DND-41 (cell line): ENCODE data around the gene CERS6.

ENCODE experiments used
- ATAC-seq: fragments of 200-7000 bp; cut with Tn5 transposase; 3 replicates; pipeline ENCODE4 v1.9.1; 2021; ENCODE audit warnings: low read depth; ENCODE audit not compliant: insufficient read depth
- DNase-seq: peaks from one replicate; pipeline ENCODE4 v3.0.0-alpha.2; 2020
- H2AFZ ChIP-seq: 2 replicates; pipeline ENCODE4 v1.6.0; 2012; ENCODE audit warnings: low read depth, low read length
- H3K27ac ChIP-seq: 2 replicates; pipeline ENCODE4 v1.5.1; 2012; ENCODE audit warnings: low read length, inconsistent platforms
- H3K27me3 ChIP-seq: fragments of 200-600 bp; sonication (generic); 2 replicates; pipeline ENCODE4 v1.6.0; 2012; ENCODE audit warnings: low read length, mild to moderate bottlenecking, inconsistent platforms; ENCODE audit not compliant: insufficient read depth, poor library complexity
- H3K36me3 ChIP-seq: 2 replicates; pipeline ENCODE4 v1.5.1; 2012; ENCODE audit warnings: low read length, inconsistent platforms; ENCODE audit not compliant: insufficient read depth
- H3K4me1 ChIP-seq: 2 replicates; pipeline ENCODE4 v1.5.1; 2012; ENCODE audit warnings: mild to moderate bottlenecking, low read length; ENCODE audit not compliant: insufficient read depth
- H3K4me2 ChIP-seq: 2 replicates; pipeline ENCODE4 v1.6.0; 2012; ENCODE audit warnings: mild to moderate bottlenecking, moderate library complexity, low read length, inconsistent platforms; ENCODE audit not compliant: insufficient read depth
- H3K4me3 ChIP-seq, 2 experiments: fragments of 200-600 bp in 1 of 2; shearing (Covaris generic) in 1 of 2; 2 replicates each; pipeline ENCODE4 v1.5.1; 2012 to 2016; ENCODE audit warnings: inconsistent platforms in 2 of 2, low read length in 2 of 2, mild to moderate bottlenecking in 2 of 2, low read depth in 1 of 2, moderate library complexity in 1 of 2
- H3K79me2 ChIP-seq: 2 replicates; pipeline ENCODE4 v1.6.0; 2012; ENCODE audit warnings: low read length, inconsistent platforms; ENCODE audit not compliant: insufficient read depth
- H3K9ac ChIP-seq: 2 replicates; pipeline ENCODE4 v1.6.0; 2012; ENCODE audit warnings: low read depth, mild to moderate bottlenecking, inconsistent platforms, low read length, moderate library complexity
- H3K9me3 ChIP-seq: 2 replicates; pipeline ENCODE4 v1.5.1; 2012; ENCODE audit warnings: low read length, moderate library complexity, mild to moderate bottlenecking, inconsistent platforms; ENCODE audit not compliant: insufficient read depth, severe bottlenecking
- H4K20me1 ChIP-seq: 2 replicates; pipeline ENCODE4 v1.6.0; 2012; ENCODE audit warnings: low read length; ENCODE audit not compliant: insufficient read depth
- EZH2 ChIP-seq: IDR thresholded peaks from 3 replicates; pipeline ENCODE4 v1.6.1; 2012; ENCODE audit warnings: borderline replicate concordance, low read depth, mild to moderate bottlenecking, moderate library complexity, low read length, inconsistent platforms; ENCODE audit not compliant: severe bottlenecking
- TF ChIP-seq, protein P1 (sequence below): IDR thresholded peaks from 2 replicates; pipeline ENCODE4 v1.5.1; 2012; ENCODE audit warnings: borderline replicate concordance, low read length, moderate library complexity, mild to moderate bottlenecking; ENCODE audit not compliant: poor library complexity, severe bottlenecking; ENCODE audit errors: extremely low read depth

The CERS6 gene

GRCh38 chr2:168715849-168716248, 259.8 kb downstream of the CERS6 start:
- Histone ChIP-seq H3K9me3 (no peaks in the 10 kb centered on the region), H3K4me2 (no peak overlapping the region), H3K27ac (no peak overlapping the region), H4K20me1 (no peaks in the 10 kb centered on the region), H3K4me1 (no peaks in the 10 kb centered on the region), H3K9ac (no peak overlapping the region), H3K36me3 (peaks cover 6% of the 10 kb centered on the region; the same call in 1 of the 2 replicates), H2AFZ (no peak overlapping the region), H3K27me3 (no peaks in the 10 kb centered on the region), H3K4me3 (no peak overlapping the region), H3K79me2 (no peaks in the 10 kb centered on the region)
- DNase-seq (no peak), ATAC-seq (no peak)
- TF ChIP-seq, protein P1, sequence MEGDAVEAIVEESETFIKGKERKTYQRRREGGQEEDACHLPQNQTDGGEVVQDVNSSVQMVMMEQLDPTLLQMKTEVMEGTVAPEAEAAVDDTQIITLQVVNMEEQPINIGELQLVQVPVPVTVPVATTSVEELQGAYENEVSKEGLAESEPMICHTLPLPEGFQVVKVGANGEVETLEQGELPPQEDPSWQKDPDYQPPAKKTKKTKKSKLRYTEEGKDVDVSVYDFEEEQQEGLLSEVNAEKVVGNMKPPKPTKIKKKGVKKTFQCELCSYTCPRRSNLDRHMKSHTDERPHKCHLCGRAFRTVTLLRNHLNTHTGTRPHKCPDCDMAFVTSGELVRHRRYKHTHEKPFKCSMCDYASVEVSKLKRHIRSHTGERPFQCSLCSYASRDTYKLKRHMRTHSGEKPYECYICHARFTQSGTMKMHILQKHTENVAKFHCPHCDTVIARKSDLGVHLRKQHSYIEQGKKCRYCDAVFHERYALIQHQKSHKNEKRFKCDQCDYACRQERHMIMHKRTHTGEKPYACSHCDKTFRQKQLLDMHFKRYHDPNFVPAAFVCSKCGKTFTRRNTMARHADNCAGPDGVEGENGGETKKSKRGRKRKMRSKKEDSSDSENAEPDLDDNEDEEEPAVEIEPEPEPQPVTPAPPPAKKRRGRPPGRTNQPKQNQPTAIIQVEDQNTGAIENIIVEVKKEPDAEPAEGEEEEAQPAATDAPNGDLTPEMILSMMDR, result no peak
- TF ChIP-seq EZH2, result no peak

GRCh38 chr2:168716839-168717238, 260.8 kb downstream of the CERS6 start:
- H3K9me3 ChIP-seq, result no peaks in the 10 kb centered on the region
- no peak overlapping the region for H3K4me2 ChIP-seq
- H3K27me3 ChIP-seq, result no peaks in the 10 kb centered on the region
- no peak overlapping the region for H3K9ac ChIP-seq
- no peaks in the 10 kb centered on the region for H3K4me1 ChIP-seq
- H4K20me1 ChIP-seq, result no peaks in the 10 kb centered on the region
- H2AFZ ChIP-seq, result no peak overlapping the region
- H3K4me3 ChIP-seq, result no peak overlapping the region
- H3K27ac ChIP-seq, result no peak overlapping the region
- H3K36me3 ChIP-seq, result peaks cover 7% of the 10 kb centered on the region; the same call in 1 of the 2 replicates
- no peak for TF ChIP-seq EZH2
- TF ChIP-seq, protein P1, result no peak
- DNase-seq (no peak), ATAC-seq (no peak)
- no peaks in the 10 kb centered on the region for H3K79me2 ChIP-seq

- DNase-seq (peak; percentile 6), ATAC-seq (peak; percentile 78)
- Histone ChIP-seq H2AFZ (no peak overlapping the region), H3K9ac (no peak overlapping the region), H3K4me1 (no peaks in the 10 kb centered on the region), H3K9me3 (no peaks in the 10 kb centered on the region), H4K20me1 (no peaks in the 10 kb centered on the region), H3K79me2 (no peaks in the 10 kb centered on the region), H3K4me3 (no peak overlapping the region), H3K4me2 (no peak overlapping the region), H3K36me3 (peaks cover 7% of the 10 kb centered on the region; the same call in 1 of the 2 replicates), H3K27me3 (no peaks in the 10 kb centered on the region), H3K27ac (no peak overlapping the region)
- TF ChIP-seq EZH2, result no peak
- TF ChIP-seq, protein P1, result no peak
These were observed 261.9 kb downstream of the CERS6 start for GRCh38 chr2:168717790-168718502.

DNA sequence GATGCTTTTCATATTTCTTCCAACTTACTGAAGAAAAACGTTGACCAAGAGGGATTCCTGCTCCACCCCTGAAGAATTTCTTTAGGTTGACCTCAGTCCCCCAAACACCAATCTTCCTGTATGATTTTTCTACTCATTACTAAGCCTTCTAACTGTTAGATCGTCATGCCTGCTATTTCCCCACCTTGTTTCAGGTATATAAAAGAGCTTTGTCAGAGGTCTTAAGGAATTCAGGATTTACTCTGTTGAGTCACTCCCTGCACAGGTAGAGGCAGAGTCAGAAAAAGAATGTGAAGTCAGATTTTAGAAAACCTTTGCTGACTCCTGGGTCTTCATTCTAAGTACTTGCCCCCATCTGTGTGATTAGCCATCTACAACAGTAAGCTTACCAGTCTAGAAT, 262.6 kb downstream of the CERS6 start:
- no peaks in the 10 kb centered on the region for H3K79me2 ChIP-seq
- no peak overlapping the region for H3K9ac ChIP-seq
- no peaks in the 10 kb centered on the region for H4K20me1 ChIP-seq
- no peaks in the 10 kb centered on the region for H3K4me1 ChIP-seq
- ATAC-seq (no peak), DNase-seq (no peak)
- peaks cover 7% of the 10 kb centered on the region; the same call in 1 of the 2 replicates for H3K36me3 ChIP-seq
- no peaks in the 10 kb centered on the region for H3K27me3 ChIP-seq
- H3K9me3 ChIP-seq, result no peaks in the 10 kb centered on the region
- H3K27ac ChIP-seq, result no peak overlapping the region
- H2AFZ ChIP-seq, result no peak overlapping the region
- TF ChIP-seq EZH2, result no peak
- TF ChIP-seq, protein P1, result no peak
- H3K4me3 ChIP-seq, result no peak overlapping the region
- no peak overlapping the region for H3K4me2 ChIP-seq
